Measurements from ENCODE around the gene UNC93B1. TPM values are rescaled to one million over a fixed set of nuclear protein-coding genes. Genes with fewer than 3 reads are reported as not detected.

Gene UNC93B1
- total and polyA plus RNA-seq, 2 of the 13 experiments (the other 11 are each of a cell fraction or from before 2014, with no cell fraction given) = 8.8 to 18.9 TPM

- no peak for TF ChIP-seq ZNF501 (CRISPR knock-in tag; IDR thresholded peaks at IDR 0.05)
- TF ChIP-seq NFIC (IDR thresholded peaks at IDR 0.05; ENCODE audit: low read length) = no peak
- no peak for TF ChIP-seq ZNF503 (CRISPR knock-in tag; IDR thresholded peaks at IDR 0.05)
- no peak for TF ChIP-seq YY1 (IDR thresholded peaks at IDR 0.05; ENCODE audit: insufficient read depth, insufficient replicate concordance, low read depth, low read length)
- peak; percentile 38; the same call in 1 of the 2 replicates for TF ChIP-seq EED (CRISPR knock-in tag; IDR thresholded peaks at IDR 0.05)
- no peak for TF ChIP-seq CSRNP1 (CRISPR knock-in tag; IDR thresholded peaks at IDR 0.05)
- no peak for TF ChIP-seq MBNL3 (CRISPR knock-in tag; conservative IDR thresholded peaks at IDR 0.05)
- TF ChIP-seq ZNF317 (CRISPR knock-in tag; IDR thresholded peaks at IDR 0.05) = no peak
- TF ChIP-seq GABPA (IDR thresholded peaks at IDR 0.05; ENCODE audit: low read depth, low read length) = no peak
- no peak for TF ChIP-seq GABPA (CRISPR knock-in tag; IDR thresholded peaks at IDR 0.05; ENCODE audit: low read depth)
- peak; percentile 40; the same call in 1 of the 2 replicates for TF ChIP-seq DMAP1 (CRISPR knock-in tag; IDR thresholded peaks at IDR 0.05)
- TF ChIP-seq BRCA1 (CRISPR knock-in tag; IDR thresholded peaks at IDR 0.05) = no peak
- 0 out of 2 replicates have a peak, but pooled peaks have one; percentile 23 for TF ChIP-seq ZNF746 (CRISPR knock-in tag; IDR thresholded peaks at IDR 0.05)
- TF ChIP-seq SOX13 (IDR thresholded peaks at IDR 0.05) = no peak
- no peak for TF ChIP-seq SOX13 (CRISPR knock-in tag; conservative IDR thresholded peaks at IDR 0.05 in 1 of 2, IDR thresholded peaks at IDR 0.05 in 1 of 2)
- no peak for TF ChIP-seq MAZ (IDR thresholded peaks at IDR 0.05; ENCODE audit: borderline replicate concordance, low read depth, low read length)
- peak; percentile 40; the same call in 1 of the 2 replicates for TF ChIP-seq MAZ (CRISPR knock-in tag; IDR thresholded peaks at IDR 0.05; ENCODE audit: low read depth)
- TF ChIP-seq ZNF772 (CRISPR knock-in tag; IDR thresholded peaks at IDR 0.05) = peak; percentile 19; the same call in 1 of the 2 replicates
- TF ChIP-seq ZSCAN12 (CRISPR knock-in tag; IDR thresholded peaks at IDR 0.05) = no peak
- no peak for TF ChIP-seq CCAR2 (optimal IDR thresholded peaks at IDR 0.05; ENCODE audit: low read depth, low read length)
- 0 out of 2 replicates have a peak, but pooled peaks have one; percentile 16 for TF ChIP-seq ZNF546 (CRISPR knock-in tag; conservative IDR thresholded peaks at IDR 0.05)
- no peak for TF ChIP-seq MAFK (conservative IDR thresholded peaks at IDR 0.05 in 1 of 2, IDR thresholded peaks at IDR 0.05 in 1 of 2; ENCODE audit: low read length in 2 of 2)
- peak; percentile 5; the same call in 1 of the 2 replicates for TF ChIP-seq ZNF576 (CRISPR knock-in tag; IDR thresholded peaks at IDR 0.05)
- no peak for TF ChIP-seq XBP1 (CRISPR knock-in tag; IDR thresholded peaks at IDR 0.05)
- no peak for TF ChIP-seq GLI4 (CRISPR knock-in tag; IDR thresholded peaks at IDR 0.05; ENCODE audit: borderline replicate concordance)
- no peak for TF ChIP-seq TEAD3 (CRISPR knock-in tag; optimal IDR thresholded peaks at IDR 0.05; ENCODE audit: borderline replicate concordance)
- no peak for TF ChIP-seq ATF7-NPFF (CRISPR knock-in tag; IDR thresholded peaks at IDR 0.05; ENCODE audit: low read depth)
Measured at GRCh38 chr11:68031144-68031464, 27.2 kb upstream of the UNC93B1 start (continued).
